GM18909 (cell line): ENCODE results near the gene DTX3L.
A peak's percentile ranks its signal among the peaks of the same experiment; 100 is the strongest.

Experiments used
- ATAC-seq: cut with Tn5 transposase; IDR thresholded peaks from one replicate; pipeline ENCODE4 v1.9.1; 2021; ENCODE audit warnings: mild to moderate bottlenecking; ENCODE audit not compliant: unreplicated experiment, poor library complexity

Gene DTX3L

GRCh38 chr3:122598556-122598955 is 34.4 kb downstream of the DTX3L start:
- ATAC-seq, result no peak

DNA sequence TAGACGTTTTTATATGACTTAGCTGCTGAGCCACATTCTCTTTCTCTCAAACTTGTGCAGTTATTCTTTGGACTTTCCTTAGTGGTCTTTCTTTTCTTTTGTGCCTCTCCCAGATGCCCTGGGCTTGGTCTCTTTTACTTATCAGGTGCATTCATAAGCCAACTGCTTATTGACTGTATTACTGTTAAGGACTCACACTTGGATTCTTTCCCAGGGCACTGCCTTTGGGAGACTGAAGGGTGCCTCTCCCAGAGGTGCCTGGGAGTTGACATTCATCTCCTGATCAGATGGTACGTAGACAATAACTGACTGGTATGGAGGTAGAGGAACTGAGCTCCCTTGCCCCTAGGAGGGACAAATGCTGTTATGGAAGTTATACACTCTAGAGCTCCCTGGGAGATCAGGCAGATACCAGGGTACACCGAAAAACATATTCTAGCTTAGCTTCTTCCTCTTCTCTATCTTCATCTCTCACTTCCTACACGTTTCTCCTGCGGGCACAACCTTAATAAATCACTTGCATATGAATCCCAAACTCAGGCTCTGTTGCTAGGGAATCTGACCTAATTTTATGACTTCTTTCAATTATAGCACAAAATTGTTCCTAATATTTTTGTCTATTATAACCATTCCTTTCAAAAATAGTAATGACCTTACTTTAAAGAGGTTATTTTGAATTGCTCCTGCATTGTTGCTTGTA is 38.0 kb downstream of the DTX3L start:
- ATAC-seq, result no peak

DNA sequence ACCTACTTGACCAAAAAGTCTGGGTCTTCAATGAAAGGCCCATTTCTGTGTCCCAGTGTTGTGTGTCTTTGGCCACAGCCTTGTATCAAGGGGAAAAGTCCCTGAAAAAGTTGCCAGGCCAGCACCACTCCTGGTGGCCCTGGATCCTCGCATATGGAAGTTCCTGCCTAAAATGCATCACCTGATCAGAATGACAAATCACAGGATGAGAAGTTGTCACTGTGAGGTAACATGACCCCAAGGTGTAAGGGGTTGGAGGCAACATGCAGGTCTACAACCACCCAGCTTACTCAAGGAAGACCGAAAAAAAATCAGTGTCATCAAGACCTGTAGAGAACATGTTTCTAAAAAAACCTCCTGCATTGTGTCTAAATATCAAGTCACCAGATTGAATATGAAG is 38.9 kb downstream of the DTX3L start:
- ATAC-seq, result no peak

DNA sequence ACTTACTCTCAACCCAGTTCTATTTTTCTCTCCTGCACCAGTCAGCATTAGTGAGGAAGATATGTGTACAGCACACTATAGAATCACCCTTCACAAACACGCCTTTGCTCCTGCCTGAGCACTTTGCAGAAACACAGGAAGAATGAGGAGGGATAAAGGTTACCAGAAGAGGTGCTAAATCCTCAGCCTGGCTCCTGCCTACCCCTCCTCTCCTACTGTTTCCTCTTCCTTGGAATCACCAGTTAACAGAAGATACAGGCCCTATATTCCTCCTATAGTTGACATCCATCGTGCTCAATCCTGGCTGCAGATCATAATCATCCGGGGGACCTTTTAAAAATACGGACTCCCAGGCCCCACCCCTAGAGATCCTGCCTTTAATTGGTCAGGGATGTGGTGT is 42.2 kb downstream of the DTX3L start:
- no peak for ATAC-seq

- no peak for ATAC-seq
Measured at GRCh38 chr3:122608916-122609315, 44.8 kb downstream of the DTX3L start.

GRCh38 chr3:122609798-122610559 is 45.8 kb downstream of the DTX3L start:
- peak; percentile 96 for ATAC-seq

GRCh38 chr3:122612696-122613095 is 48.6 kb downstream of the DTX3L start:
- no peak for ATAC-seq

- no peak for ATAC-seq
Measured at GRCh38 chr3:122615303-122615702, 51.2 kb downstream of the DTX3L start.

GRCh38 chr3:122618614-122619013 is 54.5 kb downstream of the DTX3L start:
- no peak for ATAC-seq

- ATAC-seq, result no peak
Measured at GRCh38 chr3:122619040-122619439, 54.9 kb downstream of the DTX3L start.

- ATAC-seq, result no peak
Measured at GRCh38 chr3:122620399-122620798, 56.3 kb downstream of the DTX3L start.

DNA sequence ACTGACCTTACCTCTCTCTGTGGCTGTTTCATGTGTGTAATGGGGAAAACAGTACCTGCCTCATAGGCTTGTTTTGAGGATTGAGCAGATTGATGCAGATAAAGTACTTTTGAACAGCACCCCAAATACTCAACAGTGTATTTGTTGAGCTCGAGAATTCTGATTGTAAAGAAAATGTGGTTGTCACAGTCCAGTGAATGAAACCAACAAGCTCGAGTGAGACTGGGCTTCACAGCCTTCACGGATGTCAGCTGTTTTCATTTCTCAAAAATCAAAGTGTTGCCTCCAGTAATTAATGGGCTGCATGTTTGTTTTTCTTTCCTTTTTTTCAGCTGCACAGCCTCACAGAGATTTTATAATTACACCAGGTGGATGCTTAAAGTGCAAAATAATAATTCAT is 57.0 kb downstream of the DTX3L start:
- no peak for ATAC-seq

GRCh38 chr3:122623031-122623829 is 59.1 kb downstream of the DTX3L start:
- ATAC-seq, result no peak
